ENCODE measurements around the gene COL6A2.

GRCh38 chr21:46178961-46179360 is 81.0 kb downstream of the COL6A2 start:
- TF ChIP-seq IRF2 (CRISPR knock-in tag; IDR thresholded peaks at IDR 0.05; ENCODE audit: borderline replicate concordance, low read depth) (no peak), ZNF512 (CRISPR knock-in tag; IDR thresholded peaks at IDR 0.05; ENCODE audit: borderline replicate concordance) (no peak), JUN (CRISPR knock-in tag; IDR thresholded peaks at IDR 0.05) (no peak), ATF1 (CRISPR knock-in tag; IDR thresholded peaks at IDR 0.05) (no peak), ATF2 (CRISPR knock-in tag; IDR thresholded peaks at IDR 0.05; ENCODE audit: borderline replicate concordance, low read depth) (no peak), AFF4 (CRISPR knock-in tag; IDR thresholded peaks at IDR 0.05; ENCODE audit: borderline replicate concordance) (no peak), NFYB (CRISPR knock-in tag; conservative IDR thresholded peaks at IDR 0.05; ENCODE audit: low read depth) (no peak), RELA (CRISPR knock-in tag; IDR thresholded peaks at IDR 0.05; ENCODE audit: borderline replicate concordance) (no peak), GRHL2 (CRISPR knock-in tag; IDR thresholded peaks at IDR 0.05; ENCODE audit: insufficient replicate concordance, severe bottlenecking) (no peak), ZNF121 (CRISPR knock-in tag; IDR thresholded peaks at IDR 0.05) (no peak), SMAD4 (CRISPR knock-in tag; IDR thresholded peaks at IDR 0.05) (no peak), TEAD4 (CRISPR knock-in tag; IDR thresholded peaks at IDR 0.05) (no peak)
